ENCODE data around the gene PRR3. TPM values are rescaled to one million over a fixed set of nuclear protein-coding genes. Genes with fewer than 3 reads are reported as not detected.

Gene PRR3
- total RNA-seq, 1 experiment from 2014 or later: 13.1 TPM

GRCh38 chr6:30547454-30547853, 9.6 kb upstream of the PRR3 start:
- Mint-ChIP-seq H3K4me3 (no peak overlapping the region), H3K4me1 (peaks cover 2% of the 10 kb centered on the region), H3K36me3 (peaks cover 31% of the 10 kb centered on the region), H3K27me3 (ENCODE audit: low read depth) (no peaks in the 10 kb centered on the region), H3K9me3 (no peaks in the 10 kb centered on the region), H3K27ac (no peak overlapping the region)
- ChIA-PET POLR2A (no interaction called here), CTCF (no interaction called here)
- DNase-seq (ENCODE audit: low spot score) (no peak), ATAC-seq (no peak)
- TF ChIP-seq KAT7 (CRISPR knock-in tag; IDR thresholded peaks at IDR 0.05; ENCODE audit: borderline replicate concordance): no peak
- no peak for TF ChIP-seq AR (CRISPR knock-in tag; IDR thresholded peaks at IDR 0.05)
- TF ChIP-seq, protein P1, sequence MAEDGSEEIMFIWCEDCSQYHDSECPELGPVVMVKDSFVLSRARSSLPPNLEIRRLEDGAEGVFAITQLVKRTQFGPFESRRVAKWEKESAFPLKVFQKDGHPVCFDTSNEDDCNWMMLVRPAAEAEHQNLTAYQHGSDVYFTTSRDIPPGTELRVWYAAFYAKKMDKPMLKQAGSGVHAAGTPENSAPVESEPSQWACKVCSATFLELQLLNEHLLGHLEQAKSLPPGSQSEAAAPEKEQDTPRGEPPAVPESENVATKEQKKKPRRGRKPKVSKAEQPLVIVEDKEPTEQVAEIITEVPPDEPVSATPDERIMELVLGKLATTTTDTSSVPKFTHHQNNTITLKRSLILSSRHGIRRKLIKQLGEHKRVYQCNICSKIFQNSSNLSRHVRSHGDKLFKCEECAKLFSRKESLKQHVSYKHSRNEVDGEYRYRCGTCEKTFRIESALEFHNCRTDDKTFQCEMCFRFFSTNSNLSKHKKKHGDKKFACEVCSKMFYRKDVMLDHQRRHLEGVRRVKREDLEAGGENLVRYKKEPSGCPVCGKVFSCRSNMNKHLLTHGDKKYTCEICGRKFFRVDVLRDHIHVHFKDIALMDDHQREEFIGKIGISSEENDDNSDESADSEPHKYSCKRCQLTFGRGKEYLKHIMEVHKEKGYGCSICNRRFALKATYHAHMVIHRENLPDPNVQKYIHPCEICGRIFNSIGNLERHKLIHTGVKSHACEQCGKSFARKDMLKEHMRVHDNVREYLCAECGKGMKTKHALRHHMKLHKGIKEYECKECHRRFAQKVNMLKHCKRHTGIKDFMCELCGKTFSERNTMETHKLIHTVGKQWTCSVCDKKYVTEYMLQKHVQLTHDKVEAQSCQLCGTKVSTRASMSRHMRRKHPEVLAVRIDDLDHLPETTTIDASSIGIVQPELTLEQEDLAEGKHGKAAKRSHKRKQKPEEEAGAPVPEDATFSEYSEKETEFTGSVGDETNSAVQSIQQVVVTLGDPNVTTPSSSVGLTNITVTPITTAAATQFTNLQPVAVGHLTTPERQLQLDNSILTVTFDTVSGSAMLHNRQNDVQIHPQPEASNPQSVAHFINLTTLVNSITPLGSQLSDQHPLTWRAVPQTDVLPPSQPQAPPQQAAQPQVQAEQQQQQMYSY (CRISPR knock-in tag; IDR thresholded peaks at IDR 0.05): no peak
- TF ChIP-seq ZNF512 (CRISPR knock-in tag; IDR thresholded peaks at IDR 0.05; ENCODE audit: borderline replicate concordance): no peak
- TF ChIP-seq IRF2 (CRISPR knock-in tag; IDR thresholded peaks at IDR 0.05; ENCODE audit: borderline replicate concordance, low read depth): no peak
- no peak for TF ChIP-seq ZMAT4 (CRISPR knock-in tag; IDR thresholded peaks at IDR 0.05)
- no peak for TF ChIP-seq NR2C2 (CRISPR knock-in tag; IDR thresholded peaks at IDR 0.05)
- no peak for TF ChIP-seq EMX1 (CRISPR knock-in tag; IDR thresholded peaks at IDR 0.05)
- no peak for TF ChIP-seq ATF2 (CRISPR knock-in tag; IDR thresholded peaks at IDR 0.05; ENCODE audit: borderline replicate concordance, low read depth)

DNA sequence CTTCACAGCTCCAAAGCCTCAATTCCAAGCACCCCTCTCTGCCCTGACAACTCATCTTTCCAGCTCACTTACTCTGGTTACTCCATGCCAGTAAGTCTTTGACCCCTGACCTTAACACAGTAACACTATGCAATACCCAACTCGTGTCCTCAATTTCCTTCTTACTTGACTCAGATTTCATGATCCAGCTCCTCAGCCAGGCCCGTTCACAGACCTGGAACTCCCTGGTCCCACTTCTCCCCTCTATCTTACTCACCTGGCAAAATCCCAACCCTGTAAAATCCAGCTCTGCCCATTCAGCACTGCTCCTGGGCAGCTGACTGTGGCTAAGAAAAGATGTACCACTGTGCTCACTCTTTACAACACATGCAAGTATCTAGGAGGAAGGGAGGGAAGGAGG, 8.7 kb upstream of the PRR3 start:
- peaks cover 41% of the 10 kb centered on the region for H3K36me3 Mint-ChIP-seq
- H3K27ac Mint-ChIP-seq: no peak overlapping the region
- DNase-seq (ENCODE audit: low spot score) (no peak), ATAC-seq (no peak)
- POLR2A ChIA-PET: no interaction called here
- no peak overlapping the region for H3K4me3 Mint-ChIP-seq
- H3K27me3 Mint-ChIP-seq (ENCODE audit: low read depth): no peaks in the 10 kb centered on the region
- no peaks in the 10 kb centered on the region for H3K9me3 Mint-ChIP-seq
- TF ChIP-seq ZNF138 (CRISPR knock-in tag; conservative IDR thresholded peaks at IDR 0.05) (no peak), E2F5 (CRISPR knock-in tag; IDR thresholded peaks at IDR 0.05) (no peak), PRRX2 (CRISPR knock-in tag; IDR thresholded peaks at IDR 0.05) (no peak), STAT6 (CRISPR knock-in tag; conservative IDR thresholded peaks at IDR 0.05; ENCODE audit: low read depth) (no peak), FOXJ3 (CRISPR knock-in tag; IDR thresholded peaks at IDR 0.05; ENCODE audit: borderline replicate concordance) (no peak), NFYB (CRISPR knock-in tag; conservative IDR thresholded peaks at IDR 0.05; ENCODE audit: low read depth) (no peak), FOXK1 (CRISPR knock-in tag; IDR thresholded peaks at IDR 0.05) (no peak), ESRRA (CRISPR knock-in tag; IDR thresholded peaks at IDR 0.05; ENCODE audit: borderline replicate concordance) (no peak), RELA (CRISPR knock-in tag; IDR thresholded peaks at IDR 0.05; ENCODE audit: borderline replicate concordance) (no peak)
- CTCF ChIA-PET: interaction anchor here (1.6 kb wide), 1 partner anchor 66 kb away, joined by 4 read pairs; no protein-coding TSS in a partner anchor
- H3K4me1 Mint-ChIP-seq: no peaks in the 10 kb centered on the region
